GM12874 (cell line): Measurements from ENCODE around the gene MARCHF5.

Source experiments
- CTCF ChIP-seq: IDR thresholded peaks from 2 replicates; pipeline ENCODE4 v1.5.1; 2011; ENCODE audit warnings: low read depth, mild to moderate bottlenecking, control low read depth, low read length, moderate library complexity; ENCODE audit not compliant: insufficient read depth

MARCHF5 gene

DNA sequence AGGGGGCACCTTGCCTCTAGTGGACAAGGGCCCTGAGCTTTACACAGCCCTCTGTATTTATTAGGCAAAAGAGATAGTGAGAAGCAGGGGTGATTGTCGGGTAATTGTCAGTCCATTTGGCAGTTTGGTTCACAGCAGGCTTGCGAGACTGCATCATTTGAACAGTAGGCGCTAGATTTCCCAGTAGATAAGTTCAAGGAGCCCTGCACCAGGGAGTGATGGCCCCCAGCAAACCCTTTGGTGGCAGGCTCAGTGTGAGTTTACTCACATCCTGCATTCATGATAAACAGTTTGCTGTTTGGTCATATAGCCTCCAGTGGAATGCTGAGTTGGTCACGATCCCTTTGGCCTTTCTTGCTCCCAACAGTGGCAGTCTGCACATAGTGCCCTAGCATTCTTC, 59.4 kb downstream of the MARCHF5 start:
- TF ChIP-seq CTCF: no peak

DNA sequence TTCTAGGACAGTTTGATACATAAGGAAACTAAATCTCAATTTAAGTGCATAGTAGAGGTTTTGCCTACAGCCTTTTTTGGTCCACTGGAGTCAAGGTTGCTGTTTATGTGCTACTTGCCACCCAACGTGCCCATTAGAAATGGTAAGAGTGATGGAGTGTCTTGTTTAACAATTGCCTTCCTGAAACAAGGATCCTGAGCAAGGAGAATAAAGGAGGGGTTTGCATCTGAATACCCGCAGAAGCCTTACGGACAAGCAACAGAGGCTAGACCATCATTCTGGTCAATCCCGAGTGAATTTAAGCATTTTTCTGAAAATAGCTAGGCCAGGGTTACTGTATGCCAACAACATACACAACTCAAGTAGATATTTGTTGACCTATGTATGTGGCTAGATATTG, 63.6 kb downstream of the MARCHF5 start:
- no peak for TF ChIP-seq CTCF

- no peak for TF ChIP-seq CTCF
Measured at GRCh38 chr10:92356041-92356440, 65.1 kb downstream of the MARCHF5 start.

GRCh38 chr10:92363498-92363897, 72.5 kb downstream of the MARCHF5 start:
- TF ChIP-seq CTCF: no peak

DNA sequence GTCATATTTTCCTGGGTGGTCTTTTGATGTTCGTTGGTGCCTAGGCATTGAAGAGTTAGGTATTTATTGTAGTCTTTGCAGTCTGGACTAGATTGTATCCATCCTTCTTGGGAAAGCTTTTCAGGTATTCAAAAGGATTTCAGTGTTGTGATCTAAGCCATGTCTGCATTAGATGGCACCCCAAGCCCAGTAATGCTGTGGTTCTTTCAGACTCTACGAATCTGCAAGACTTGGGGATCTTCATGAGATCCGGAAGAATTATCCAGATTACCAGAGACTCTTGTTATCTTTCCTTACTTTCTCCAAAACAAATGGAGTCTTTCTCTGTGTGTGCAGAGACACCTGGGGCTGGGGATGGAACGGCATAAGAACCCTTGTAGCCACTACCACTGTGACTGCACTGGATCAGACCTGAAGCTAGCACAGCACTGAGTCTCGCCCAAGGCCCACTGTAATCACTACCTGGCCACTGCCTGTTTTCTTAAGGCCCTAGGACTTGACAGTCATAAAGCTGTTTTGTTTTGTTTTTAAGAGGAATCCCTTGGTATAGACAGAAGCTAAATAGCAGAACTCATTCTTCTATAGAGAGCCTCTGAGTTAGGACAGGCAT, 75.5 kb downstream of the MARCHF5 start:
- TF ChIP-seq CTCF: no peak

GRCh38 chr10:92377962-92378361, 87.0 kb downstream of the MARCHF5 start:
- no peak for TF ChIP-seq CTCF

- TF ChIP-seq CTCF: no peak
Measured at GRCh38 chr10:92381543-92381954, 90.6 kb downstream of the MARCHF5 start.
